GM12874 (cell line): ENCODE results near the gene APOC3.

Experiments
- CTCF ChIP-seq: IDR thresholded peaks from 2 replicates; pipeline ENCODE4 v1.5.1; 2011; ENCODE audit warnings: low read depth, mild to moderate bottlenecking, control low read depth, low read length, moderate library complexity; ENCODE audit not compliant: insufficient read depth

APOC3 gene

GRCh38 chr11:116808262-116809175 lies 21.2 kb upstream of the APOC3 start:
- TF ChIP-seq CTCF, result no peak

DNA sequence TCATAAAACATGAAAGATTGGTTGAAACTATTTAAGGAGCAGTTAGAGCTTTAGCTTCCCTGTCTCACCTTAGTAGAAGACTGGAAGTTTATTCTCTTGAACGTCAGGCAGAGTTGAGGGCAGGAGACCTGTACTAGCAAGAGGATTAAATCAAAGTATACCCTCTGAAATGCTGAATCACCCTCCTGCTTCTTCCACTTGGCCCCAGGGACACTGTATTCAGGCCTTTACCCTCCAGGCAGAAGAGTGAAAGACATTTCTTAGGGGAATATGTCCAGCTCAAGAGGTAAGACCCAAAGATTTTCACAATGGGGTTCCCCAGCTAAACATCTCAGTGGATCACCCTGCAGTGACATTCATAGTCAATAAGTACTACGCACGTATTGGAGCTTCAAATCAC lies 18.5 kb upstream of the APOC3 start:
- TF ChIP-seq CTCF, result no peak

GRCh38 chr11:116812109-116812508 lies 17.6 kb upstream of the APOC3 start:
- TF ChIP-seq CTCF, result no peak

DNA sequence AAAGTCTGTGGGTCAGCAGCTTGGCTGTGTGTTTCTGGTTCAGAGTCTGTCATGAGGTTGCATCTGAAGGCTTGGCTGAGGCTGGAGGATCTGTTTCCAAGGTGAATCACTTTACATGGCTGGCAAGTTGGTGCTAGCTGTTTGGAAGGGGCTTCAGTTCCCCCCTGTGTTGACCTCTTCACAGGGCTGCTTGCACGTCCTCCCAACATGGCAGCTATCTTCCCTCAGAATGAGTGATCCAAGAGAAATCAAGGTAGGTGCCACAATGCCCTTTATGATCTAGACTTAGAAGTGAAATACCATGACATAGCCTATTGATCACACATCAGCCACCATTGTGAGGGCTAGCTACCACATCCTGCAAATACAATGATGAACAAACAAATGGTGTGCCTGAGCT lies 16.5 kb upstream of the APOC3 start:
- no peak for TF ChIP-seq CTCF

DNA sequence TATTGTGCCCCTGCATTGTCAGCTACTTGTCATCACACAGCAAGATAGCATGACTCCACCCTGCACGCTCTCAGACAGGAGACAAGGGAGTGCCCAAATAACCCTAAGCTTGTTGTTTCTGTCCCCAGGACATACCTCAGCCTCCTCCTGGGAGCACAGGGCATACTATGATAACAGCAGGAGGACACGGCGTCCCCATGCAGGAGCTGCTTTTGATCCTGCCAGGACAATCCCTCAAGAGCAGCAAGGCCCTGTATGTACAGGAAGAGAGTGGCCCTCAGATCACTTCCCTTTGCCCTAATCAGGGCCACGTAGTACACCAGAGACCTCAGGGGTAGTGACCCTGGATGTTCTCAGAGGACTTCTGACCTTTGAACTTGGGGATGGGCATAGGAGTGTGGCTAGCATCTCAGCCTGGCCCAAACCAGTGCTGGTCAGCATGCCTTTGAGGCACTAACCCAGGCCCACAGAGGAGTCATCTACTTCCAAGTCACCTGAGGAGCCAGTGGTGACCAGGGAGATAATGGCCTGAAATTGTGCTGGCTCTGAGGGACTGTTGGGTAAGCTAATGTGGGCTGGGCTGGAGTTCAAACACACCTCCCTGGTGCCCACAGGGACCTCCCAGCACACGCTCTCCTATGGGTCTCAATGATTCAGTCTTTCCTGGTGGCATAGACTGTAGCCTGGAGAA lies 15.8 kb upstream of the APOC3 start:
- TF ChIP-seq CTCF, result no peak

GRCh38 chr11:116814502-116814901 lies 15.2 kb upstream of the APOC3 start:
- no peak for TF ChIP-seq CTCF

- no peak for TF ChIP-seq CTCF
Observed at GRCh38 chr11:116819049-116819448, 10.7 kb upstream of the APOC3 start.
